CD1c-positive myeloid dendritic cell (primary cell): Measurements from ENCODE around the gene CDA.
"Not testable (repeated sequence)": the region's sequence is repeated elsewhere in the genome, so short reads cannot be mapped to it uniquely, and the experiment has no call there.

Experiments
- DNase-seq: peaks from one replicate; pipeline ENCODE4 v3.0.0-alpha.2; 2016; ENCODE audit errors: extremely low spot score

Gene CDA

DNA sequence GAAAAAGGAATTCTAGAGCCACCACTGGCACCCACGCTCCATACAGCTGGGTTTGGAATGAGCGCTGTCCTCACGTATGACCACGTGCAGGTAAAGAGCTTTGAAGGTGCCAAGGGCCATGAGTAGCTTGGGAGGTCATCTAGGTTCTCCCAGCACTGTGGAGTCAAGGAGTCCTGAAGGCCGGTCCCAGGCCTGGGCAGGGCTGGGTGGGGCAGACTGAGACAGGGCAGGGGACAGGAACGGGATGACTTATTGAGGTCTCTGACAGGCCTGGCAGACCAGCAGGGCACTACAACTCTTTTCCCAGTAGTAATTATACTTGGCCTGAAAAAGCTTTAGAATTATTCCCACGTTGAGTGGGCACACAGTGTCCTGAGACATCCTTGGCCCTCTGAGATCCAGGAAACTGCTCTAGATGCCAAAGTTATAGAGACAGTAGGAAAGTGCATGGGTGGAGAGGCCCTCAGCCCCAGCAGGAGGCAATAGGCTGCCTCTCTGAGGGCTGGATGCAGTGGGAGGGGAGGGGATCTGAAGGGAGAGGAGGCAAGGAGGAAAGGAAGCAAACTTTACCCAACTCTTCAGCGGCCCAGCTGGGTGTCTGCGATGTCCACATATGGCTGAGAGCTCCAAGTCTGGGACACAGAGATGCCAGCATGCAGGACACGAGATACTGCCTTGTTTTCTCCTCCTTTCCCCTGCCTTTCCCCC, 1.8 kb upstream of the CDA start:
- peak; percentile 17 for DNase-seq

GRCh38 chr1:20587661-20588053, 1.2 kb upstream of the CDA start:
- DNase-seq, result peak; percentile 75

GRCh38 chr1:20589331-20590278, 708 bp downstream of the CDA start:
- DNase-seq, result peak; percentile 93

GRCh38 chr1:20590306-20590777, 1.4 kb downstream of the CDA start:
- peak; percentile 92 for DNase-seq

- DNase-seq, result no peak
Observed at GRCh38 chr1:20593756-20594155, 4.9 kb downstream of the CDA start.

- DNase-seq, result no peak
Observed at GRCh38 chr1:20594746-20595145, 5.8 kb downstream of the CDA start.

DNA sequence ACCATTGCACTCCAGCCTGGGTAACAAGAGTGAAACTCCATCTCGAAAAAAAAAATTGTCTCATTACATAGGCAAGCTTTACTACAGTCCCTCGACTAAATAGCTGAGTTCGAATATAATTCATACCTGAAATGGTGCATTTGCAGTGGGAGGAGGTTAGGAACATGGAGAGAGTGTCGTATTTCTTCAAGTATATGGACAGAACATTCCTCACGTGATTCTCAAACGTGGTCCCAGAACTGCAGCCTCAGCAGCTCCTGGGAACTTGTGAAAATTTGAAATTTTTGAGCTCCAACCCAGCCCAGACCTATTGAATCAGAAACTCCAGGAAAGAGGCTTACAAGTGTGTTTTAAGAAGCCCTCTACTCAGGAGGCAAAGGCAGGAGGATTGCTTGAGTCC, 7.2 kb downstream of the CDA start:
- no peak for DNase-seq

GRCh38 chr1:20597650-20598049, 8.8 kb downstream of the CDA start:
- peak; percentile 75 for DNase-seq

DNA sequence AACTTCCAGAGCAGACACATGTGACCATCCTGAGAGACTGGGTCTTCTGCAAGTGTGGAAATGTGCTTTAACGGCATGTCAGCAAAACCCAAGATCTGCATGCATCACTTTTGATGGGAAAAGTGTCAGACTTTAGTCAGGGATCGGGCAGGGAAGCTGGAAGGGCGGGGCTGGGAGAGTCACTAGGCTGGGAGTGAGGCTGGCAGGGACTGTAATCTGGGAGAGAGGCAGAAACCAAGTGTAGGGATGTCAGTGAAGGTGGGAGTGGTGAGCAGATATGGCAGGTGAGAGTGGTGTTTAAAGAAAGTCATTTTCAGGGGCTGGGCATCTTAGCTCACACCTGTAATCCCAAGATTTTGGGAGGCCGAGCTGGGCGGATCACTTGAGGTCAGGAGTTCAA, 11.3 kb downstream of the CDA start:
- DNase-seq, result no peak

DNA sequence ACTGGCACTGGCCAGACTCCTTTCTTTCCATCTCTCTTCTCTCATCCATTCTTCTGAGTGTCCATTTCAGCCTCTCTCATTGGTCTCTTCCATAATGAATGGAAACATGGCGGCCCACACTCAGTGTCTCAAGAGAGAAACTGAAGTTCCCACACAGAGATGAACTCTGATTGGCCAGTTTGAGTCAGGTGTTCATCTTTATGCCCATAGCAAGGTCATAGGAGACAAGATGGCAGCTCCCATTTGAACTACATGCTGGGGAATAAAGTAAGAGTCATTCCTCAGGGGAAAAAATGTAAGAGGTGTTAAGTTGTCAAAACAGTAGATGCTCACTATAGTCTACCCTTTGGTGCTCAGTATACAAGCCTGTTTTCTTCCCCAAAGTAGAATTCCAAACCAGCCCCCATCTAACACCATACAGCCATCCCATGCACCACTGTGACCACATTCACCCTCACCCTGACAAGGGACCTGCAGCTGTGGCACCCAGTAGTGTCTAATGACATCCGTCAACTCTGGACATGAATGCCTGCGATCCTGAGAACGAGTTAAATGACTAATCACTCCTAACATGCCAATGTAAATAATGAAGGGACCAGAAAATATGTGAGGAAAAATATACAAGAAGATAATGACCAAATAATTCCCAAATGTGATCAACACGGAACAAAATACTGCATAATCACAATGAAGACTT, 12.4 kb downstream of the CDA start:
- no peak for DNase-seq

DNA sequence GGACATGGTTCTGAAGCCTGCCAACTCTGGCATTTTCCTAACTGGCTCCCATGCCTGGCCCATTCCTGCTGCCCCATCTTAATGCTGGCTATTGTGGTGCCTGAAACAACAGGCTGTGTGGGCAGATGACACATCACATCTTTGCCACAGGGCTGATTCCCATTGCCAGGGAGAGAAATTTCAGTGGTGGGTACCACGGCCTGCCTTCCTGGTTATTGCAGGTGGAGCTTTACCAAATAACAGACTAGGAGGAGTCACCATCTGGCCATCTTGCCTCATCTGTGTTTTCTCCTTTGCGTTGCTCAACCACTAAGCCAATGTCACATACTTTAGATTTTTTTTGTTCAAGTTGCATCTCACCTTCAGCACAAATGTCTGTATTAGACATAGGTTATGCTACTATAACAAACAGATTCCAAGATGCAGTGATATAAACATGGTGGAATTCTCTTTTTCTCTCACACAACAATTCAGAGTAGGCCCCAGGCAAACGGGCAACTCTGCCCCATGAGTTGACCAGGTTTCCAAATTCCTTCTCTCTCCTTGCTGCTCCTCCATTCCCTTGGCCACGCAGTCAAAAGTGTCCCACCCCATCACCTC, 14.1 kb downstream of the CDA start:
- DNase-seq, result no peak

DNA sequence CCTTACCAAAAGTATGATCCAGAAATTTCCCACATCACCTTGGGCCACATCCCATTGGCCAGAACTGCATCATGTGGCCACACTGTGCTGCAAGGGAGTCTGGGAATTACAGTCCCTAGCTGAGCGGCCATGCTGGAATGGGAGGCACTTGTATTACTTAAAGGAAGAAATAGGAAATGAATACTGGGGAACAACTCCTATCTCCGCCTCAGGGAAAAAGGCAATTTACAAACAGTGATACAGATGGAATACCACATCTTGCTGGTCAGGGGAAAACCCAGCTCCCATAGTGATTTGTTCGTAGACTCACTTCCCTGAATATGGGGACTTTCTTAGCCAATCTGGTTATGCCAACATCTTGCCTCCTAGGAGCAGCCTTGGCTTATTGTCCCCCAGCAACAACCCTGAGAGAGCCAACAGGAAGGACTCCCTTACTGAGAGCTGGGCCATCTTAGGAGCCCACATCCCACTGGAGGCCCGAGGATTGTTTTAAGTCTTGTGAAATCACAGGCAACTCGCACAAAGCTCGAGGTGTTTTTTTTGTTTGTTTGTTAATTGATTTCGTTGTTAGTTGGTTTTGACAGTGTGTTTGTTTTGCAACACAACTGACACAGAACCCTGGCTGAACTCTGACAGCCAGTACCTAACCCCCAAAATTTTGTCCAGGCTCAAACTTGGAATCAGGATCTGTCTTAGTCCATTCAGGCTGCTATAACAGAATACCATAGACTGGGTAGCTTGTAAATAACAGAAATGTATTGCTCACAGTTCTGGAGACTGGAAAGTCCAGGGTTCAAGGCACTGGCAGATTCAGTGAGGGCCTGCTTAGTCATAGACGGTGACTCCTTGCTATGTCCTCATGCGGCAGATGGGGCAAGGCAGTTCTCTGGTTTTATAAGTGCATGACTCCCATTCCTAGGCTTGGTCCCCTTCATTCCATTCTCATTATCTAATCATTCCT, 14.9 kb downstream of the CDA start:
- DNase-seq, result peak; percentile 38

DNA sequence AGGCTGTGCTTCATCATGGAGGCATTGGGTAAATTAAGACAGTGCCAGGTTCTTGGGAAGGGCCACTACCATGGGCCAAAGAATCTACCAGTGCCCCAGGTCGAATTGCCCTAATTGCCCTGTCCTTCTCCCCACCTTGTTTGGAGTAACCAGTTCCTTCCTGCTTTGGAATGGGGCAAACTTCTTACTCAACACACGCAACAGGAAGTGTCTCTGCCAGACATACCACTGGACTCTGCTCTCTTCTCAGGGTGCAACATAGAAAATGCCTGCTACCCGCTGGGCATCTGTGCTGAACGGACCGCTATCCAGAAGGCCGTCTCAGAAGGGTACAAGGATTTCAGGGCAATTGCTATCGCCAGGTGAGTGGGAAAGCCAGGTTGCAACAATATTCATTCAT, 15.8 kb downstream of the CDA start:
- DNase-seq, result peak; percentile 23

GRCh38 chr1:20606801-20607570, 18.1 kb downstream of the CDA start:
- DNase-seq, result not testable (repeated sequence)

- DNase-seq, result no peak
Observed at GRCh38 chr1:20609541-20609940, 20.6 kb downstream of the CDA start.

- DNase-seq, result no peak
Observed at GRCh38 chr1:20610970-20611369, 22.1 kb downstream of the CDA start.

- no peak for DNase-seq
Observed at GRCh38 chr1:20611652-20612051, 22.8 kb downstream of the CDA start.

GRCh38 chr1:20612221-20612746, 23.4 kb downstream of the CDA start:
- DNase-seq, result no peak

GRCh38 chr1:20614131-20614579, 25.3 kb downstream of the CDA start:
- no peak for DNase-seq
